Mucosa of gallbladder (tissue), 1 donor: ENCODE measurements around the gene PFKP. TPM values are rescaled to one million over a fixed set of nuclear protein-coding genes. Genes with fewer than 3 reads are reported as not detected.
"Not testable (repeated sequence)": the region's sequence is repeated elsewhere in the genome, so short reads cannot be mapped to it uniquely, and the experiment has no call there.

Source experiments
- DNase-seq: peaks from one replicate; pipeline ENCODE4 v3.0.0-alpha.2; 2020; ENCODE audit warnings: low spot score
- total RNA-seq: library from RNA; stranded (reverse); gene quantifications from one replicate; pipeline ENCODE4 v1.2.1, GENCODE V29; 2021
- donor health status: DM: no; HTN: no; CAD: no.

The PFKP gene
- total RNA-seq, 1 donor from 2014 or later, result 109 TPM

GRCh38 chr10:3046981-3047547, 20.3 kb upstream of the PFKP start:
- no peak for DNase-seq

DNA sequence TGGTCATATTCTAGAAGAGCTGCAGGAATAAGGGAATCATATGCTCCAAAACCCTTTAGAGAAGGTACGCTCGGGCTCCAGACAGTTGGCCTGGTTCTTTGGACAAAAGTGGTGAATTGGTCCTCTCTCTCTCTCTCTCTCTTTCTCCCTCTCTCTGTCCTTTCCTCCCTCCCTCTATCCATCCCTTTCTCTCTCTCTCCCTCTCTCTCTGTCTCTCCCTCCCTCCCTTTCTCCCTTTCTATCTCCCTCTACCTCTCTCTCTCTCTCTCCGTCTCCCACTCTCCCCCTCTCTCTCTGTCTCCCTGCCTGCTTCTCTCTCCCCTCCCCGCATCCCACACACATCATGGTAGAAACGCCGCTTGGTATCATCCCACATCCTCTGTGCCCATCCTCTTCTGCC, 19.8 kb upstream of the PFKP start:
- DNase-seq, result no peak

DNA sequence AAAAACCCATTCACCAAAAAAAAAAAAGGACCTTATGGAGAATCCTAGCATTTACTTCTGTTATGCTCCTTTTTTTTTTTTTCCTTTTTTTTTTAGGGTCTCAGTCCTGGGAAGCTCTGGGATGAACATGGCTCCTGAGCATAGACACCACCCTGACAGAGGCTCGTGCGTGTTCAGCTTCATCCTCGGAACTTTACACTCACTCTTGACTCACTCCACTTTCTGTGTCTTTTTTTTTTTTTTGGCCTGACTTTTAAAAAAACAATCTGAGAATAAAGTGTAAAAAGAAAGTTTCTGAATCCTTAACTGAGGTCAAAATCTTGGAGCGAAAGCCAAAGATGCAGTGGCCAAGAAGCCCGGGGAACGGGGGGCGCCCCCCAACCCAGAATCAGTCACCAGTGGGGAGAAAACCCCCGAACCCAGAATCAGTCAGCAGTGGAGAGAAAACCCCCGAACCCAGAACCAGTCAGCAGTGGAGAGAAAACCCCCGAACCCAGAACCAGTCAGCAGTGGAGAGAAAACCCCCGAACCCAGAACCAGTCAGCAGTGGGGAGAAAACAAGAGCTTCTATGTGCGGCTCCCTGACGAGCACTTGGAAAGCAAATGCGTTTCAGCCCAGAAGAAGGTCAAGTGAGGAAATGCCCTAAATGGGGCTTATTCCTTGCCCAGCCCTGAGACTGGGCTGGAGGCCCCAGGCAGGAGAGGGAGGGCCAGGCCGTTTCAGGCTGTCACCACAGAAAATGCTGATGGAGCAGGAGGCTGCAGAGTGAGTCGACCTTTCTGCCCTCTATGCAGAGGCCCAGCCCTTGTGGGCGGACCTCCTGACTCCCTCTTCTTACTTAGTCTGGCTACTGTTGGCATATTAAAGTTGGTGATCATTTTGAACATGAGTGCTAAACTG, 19.0 kb upstream of the PFKP start:
- no peak for DNase-seq

- DNase-seq, result no peak
Observed at GRCh38 chr10:3051692-3052091, 15.7 kb upstream of the PFKP start.

DNA sequence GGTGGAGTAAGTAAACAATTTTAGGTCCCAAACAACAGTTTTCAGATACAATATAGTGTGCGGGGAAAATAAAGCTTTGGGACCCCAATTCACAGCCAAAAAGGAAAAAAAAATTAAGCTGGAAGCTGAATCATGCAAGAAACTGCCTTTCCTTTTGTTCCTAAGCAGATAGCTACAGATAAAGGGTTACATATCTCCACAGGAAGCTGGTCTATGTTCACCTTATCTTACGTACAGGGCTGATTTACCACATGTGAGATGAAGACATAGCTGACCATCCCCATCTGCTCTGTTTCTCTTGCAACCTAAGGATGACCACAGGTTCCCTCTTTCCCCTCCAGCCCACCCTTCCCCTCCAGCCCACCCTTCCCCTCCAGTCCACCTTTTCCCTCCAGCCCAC, 14.2 kb upstream of the PFKP start:
- DNase-seq, result no peak

GRCh38 chr10:3054183-3054850, 13.0 kb upstream of the PFKP start:
- DNase-seq, result no peak

DNA sequence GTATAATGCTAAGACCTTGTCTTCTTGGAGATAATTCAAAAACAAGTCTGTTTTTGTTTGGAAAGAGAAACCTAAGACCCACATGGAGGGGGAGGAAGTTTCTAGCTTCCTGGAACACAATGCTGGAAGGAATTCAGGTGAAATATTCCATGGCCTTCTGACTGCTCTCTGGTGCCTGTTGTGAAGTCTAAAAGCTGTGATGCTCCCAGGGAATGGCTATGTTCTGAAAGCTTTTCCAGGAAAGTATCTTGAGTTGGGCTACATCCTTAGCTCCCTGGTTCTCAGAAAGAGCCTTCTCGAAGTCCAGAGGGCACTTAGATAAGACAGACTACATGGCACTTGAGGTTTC, 12.5 kb upstream of the PFKP start:
- no peak for DNase-seq

- DNase-seq, result no peak
Observed at GRCh38 chr10:3056280-3057037, 10.9 kb upstream of the PFKP start.

DNA sequence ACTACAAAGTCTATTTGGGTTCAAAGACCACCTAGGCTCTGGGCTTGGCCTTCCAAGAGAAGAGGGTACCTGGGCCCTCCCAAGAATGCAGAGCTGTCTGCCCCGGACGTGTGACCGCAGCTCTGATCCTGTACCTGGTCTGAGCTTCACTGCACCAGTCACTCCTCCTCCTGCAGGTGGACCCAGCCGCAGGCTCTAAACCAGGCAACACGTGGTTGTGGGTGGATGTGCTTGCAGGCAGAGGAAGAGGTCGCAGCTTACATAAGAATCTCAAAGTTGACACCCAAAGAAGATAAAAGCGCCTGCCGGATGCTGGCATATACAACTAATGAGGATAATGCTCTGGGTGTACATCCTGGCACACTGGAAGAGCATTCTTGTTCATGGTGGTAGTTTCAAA, 9.4 kb upstream of the PFKP start:
- DNase-seq, result no peak

GRCh38 chr10:3059974-3060373, 7.4 kb upstream of the PFKP start:
- DNase-seq, result no peak

GRCh38 chr10:3060481-3060889, 6.9 kb upstream of the PFKP start:
- no peak for DNase-seq

DNA sequence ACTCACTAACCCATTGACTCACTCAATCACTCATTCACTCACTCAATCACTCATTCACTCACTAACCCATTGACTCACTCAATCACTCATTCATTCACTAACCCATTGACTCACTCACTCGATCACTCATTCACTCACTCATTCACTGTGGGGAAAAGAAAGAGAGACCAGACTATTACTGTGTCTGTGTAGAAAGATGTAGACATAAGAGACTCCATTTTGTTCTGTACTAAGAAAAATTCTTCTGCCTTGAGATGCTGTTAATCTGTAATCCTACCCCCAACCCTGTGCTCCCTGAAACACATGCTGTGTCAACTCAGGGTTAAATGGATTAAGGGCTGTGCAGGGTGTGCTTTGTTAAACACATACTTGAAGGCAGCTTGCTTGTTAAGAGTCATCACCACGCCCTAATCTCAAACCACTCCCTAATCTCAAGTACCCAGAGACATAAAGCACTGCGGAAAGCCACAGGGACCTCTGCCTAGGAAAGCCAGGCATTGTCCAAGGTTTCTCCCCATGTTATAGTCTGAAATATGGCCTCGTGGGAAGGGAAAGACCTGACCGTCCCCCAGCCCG, 5.9 kb upstream of the PFKP start:
- not testable (repeated sequence) for DNase-seq

GRCh38 chr10:3062502-3063186, 4.7 kb upstream of the PFKP start:
- no peak for DNase-seq

- DNase-seq, result no peak
Observed at GRCh38 chr10:3064423-3064822, 2.9 kb upstream of the PFKP start.

DNA sequence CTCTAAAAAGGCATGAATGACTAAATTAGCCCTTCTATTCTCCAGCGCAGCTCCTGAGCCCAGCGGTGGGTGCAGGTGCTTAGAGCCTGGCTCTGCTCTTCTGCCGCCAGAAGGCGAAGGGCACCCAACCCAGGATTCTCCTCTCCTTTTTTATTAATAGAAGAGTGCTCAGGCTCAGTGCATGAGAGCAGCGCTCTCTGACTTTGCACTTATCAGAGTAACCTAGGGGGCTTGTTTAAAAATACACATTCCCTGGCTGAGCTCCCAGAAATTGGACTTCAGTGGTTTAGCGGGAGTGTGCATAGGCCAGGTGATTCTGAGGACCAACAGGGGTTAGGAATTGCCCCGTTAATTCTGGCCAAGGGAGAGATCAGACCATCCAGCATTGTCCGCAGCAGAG, 1.7 kb upstream of the PFKP start:
- DNase-seq, result no peak

- no peak for DNase-seq
Observed at GRCh38 chr10:3066317-3067117, 831 bp upstream of the PFKP start.

DNA sequence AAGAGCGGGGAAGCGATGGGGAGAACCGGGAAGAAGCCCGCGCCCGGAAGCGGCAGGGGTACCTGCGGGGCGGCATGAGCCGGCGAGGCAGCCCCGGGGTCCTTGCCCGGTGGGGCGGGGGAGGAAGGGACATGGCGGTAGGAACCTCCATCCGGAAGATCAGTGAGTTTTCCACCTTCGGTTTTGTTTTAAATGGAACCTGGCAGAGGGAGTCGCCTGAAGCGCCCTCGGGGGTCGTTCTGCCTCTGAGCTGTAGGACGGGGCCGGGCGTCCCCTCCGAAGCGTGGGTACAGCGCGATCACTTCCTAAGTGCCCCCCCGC, 471 bp downstream of the PFKP start:
- DNase-seq, result no peak

- DNase-seq, result peak; percentile 46
Observed at GRCh38 chr10:3068201-3068967, 1.0 kb downstream of the PFKP start.

- no peak for DNase-seq
Observed at GRCh38 chr10:3068968-3069737, 1.8 kb downstream of the PFKP start.
